ENCODE data around the gene LTA. TPM values are rescaled to one million over a fixed set of nuclear protein-coding genes. Genes with fewer than 3 reads are reported as not detected.

LTA gene
- polyA plus RNA-seq, 1 of the 3 experiments (the other 2 are of a cell fraction): not detected

GRCh38 chr6:31534011-31534410 is 38.1 kb upstream of the LTA start:
- Histone ChIP-seq H3K36me3 (replicated peaks in 1 of 2; ENCODE audit: control insufficient read depth in 1 of 2, insufficient read depth in 2 of 2, low read length in 1 of 2) (peaks cover 82 to 85% of the 10 kb centered on the region in 2 experiments), H3K27ac (ENCODE audit: low read depth in 2 of 2, low read length in 1 of 2) (no peak overlapping the region; a peak in 1 of 4 replicates), H3F3A (replicated peaks; ENCODE audit: insufficient read depth) (peaks cover 28% of the 10 kb centered on the region), H4K20me1 (ENCODE audit: insufficient read depth) (peaks cover 77% of the 10 kb centered on the region), H3K9me2 (no peaks in the 10 kb centered on the region), H2AFZ (ENCODE audit: low read depth) (no peak overlapping the region), H3K27me3 (ENCODE audit: insufficient read depth) (no peaks in the 10 kb centered on the region), H3K4me2 (no peak overlapping the region), H3K79me2 (ENCODE audit: insufficient read depth) (peaks cover 49% of the 10 kb centered on the region), H3K9ac (no peak overlapping the region), H3K4me1 (ENCODE audit: control insufficient read depth in 1 of 2, insufficient read depth in 2 of 2, low read depth in 1 of 2, low read length in 1 of 2) (peaks cover 5 to 8% of the 10 kb centered on the region in 2 experiments; a peak in 3 of 4 replicates), H3K4me3 (ENCODE audit: low read depth in 2 of 2, low read length in 1 of 2) (no peak overlapping the region), H3K9me3 (no peaks in the 10 kb centered on the region)
- POLR2A ChIA-PET: interaction anchor here (1.0 kb wide), 1 partner anchor 8 kb away, joined by 3 read pairs; no protein-coding TSS in a partner anchor
- TF ChIP-seq CTCF (IDR thresholded peaks at IDR 0.05) (no peak), SMC3 (IDR thresholded peaks at IDR 0.05; ENCODE audit: low read depth, low read length) (no peak), GABPA (IDR thresholded peaks at IDR 0.05; ENCODE audit: low read depth) (no peak), RAD21 (IDR thresholded peaks at IDR 0.05; ENCODE audit: low read length) (no peak), POLR2AphosphoS5 (IDR thresholded peaks at IDR 0.05; ENCODE audit: low read depth, low read length) (no peak), FOSL2 (IDR thresholded peaks at IDR 0.05; ENCODE audit: borderline replicate concordance, low read depth) (no peak), MAX (IDR thresholded peaks at IDR 0.05; ENCODE audit: low read depth) (no peak), PBX3 (IDR thresholded peaks at IDR 0.05) (no peak), CHD2 (IDR thresholded peaks at IDR 0.05; ENCODE audit: low read length, partially characterized antibody) (no peak), EP300 (IDR thresholded peaks at IDR 0.05; ENCODE audit: borderline replicate concordance in 1 of 2, low read depth in 1 of 2, low read length in 1 of 2) (no peak), TCF12 (IDR thresholded peaks at IDR 0.05) (no peak), RCOR1 (IDR thresholded peaks at IDR 0.05; ENCODE audit: low read length) (no peak), TEAD4 (IDR thresholded peaks at IDR 0.05; ENCODE audit: borderline replicate concordance, insufficient read depth) (no peak)
- 85% methylated on average over 6 of the region's 6 CpGs for WGBS (ENCODE audit: low lambda C conversion rate)
- CTCF ChIA-PET: interaction anchor here (0.9 to 2.5 kb wide), 3 partner anchors 12 to 65 kb away, joined by 3 to 8 read pairs (median 3); partner anchors contain the start of gene ATP6V1G2
- DNase-seq: no peak

- Histone ChIP-seq H3K36me3 (replicated peaks in 1 of 2; ENCODE audit: control insufficient read depth in 1 of 2, insufficient read depth in 2 of 2, low read length in 1 of 2) (peaks cover 84 to 91% of the 10 kb centered on the region in 2 experiments), H3K27ac (ENCODE audit: low read depth in 2 of 2, low read length in 1 of 2) (no peak overlapping the region), H3K4me2 (no peak overlapping the region), H3K9me3 (no peaks in the 10 kb centered on the region), H3K79me2 (ENCODE audit: insufficient read depth) (peaks cover 55% of the 10 kb centered on the region), H2AFZ (ENCODE audit: low read depth) (no peak overlapping the region), H3K27me3 (ENCODE audit: insufficient read depth) (no peaks in the 10 kb centered on the region), H3K4me3 (ENCODE audit: low read depth in 2 of 2, low read length in 1 of 2) (no peak overlapping the region), H3K9me2 (no peaks in the 10 kb centered on the region), H4K20me1 (ENCODE audit: insufficient read depth) (peaks cover 81% of the 10 kb centered on the region), H3K4me1 (ENCODE audit: control insufficient read depth in 1 of 2, insufficient read depth in 2 of 2, low read depth in 1 of 2, low read length in 1 of 2) (peaks cover 10 to 14% of the 10 kb centered on the region in 2 experiments; a peak in 3 of 4 replicates), H3K9ac (no peak overlapping the region), H3F3A (replicated peaks; ENCODE audit: insufficient read depth) (peaks cover 24% of the 10 kb centered on the region)
- ChIA-PET POLR2A (interaction anchor here (1.0 kb wide), 1 partner anchor 8 kb away, joined by 3 read pairs; no protein-coding TSS in a partner anchor), CTCF (interaction anchor here (0.9 to 2.5 kb wide), 4 partner anchors 12 to 64 kb away, joined by 3 to 8 read pairs (median 4); partner anchors contain the start of gene ATP6V1G2)
- DNase-seq: no peak
- 95% methylated on average over 24 of the region's 24 CpGs for WGBS (ENCODE audit: low lambda C conversion rate)
- TF ChIP-seq USF1 (IDR thresholded peaks at IDR 0.05; ENCODE audit: borderline replicate concordance, low read depth): no peak
- no peak for TF ChIP-seq ELF1 (IDR thresholded peaks at IDR 0.05)
- TF ChIP-seq GATA2 (CRISPR knock-in tag; IDR thresholded peaks at IDR 0.05): no peak
- TF ChIP-seq EZH2phosphoT487 (IDR thresholded peaks at IDR 0.05; ENCODE audit: borderline replicate concordance, low read depth): no peak
- no peak for TF ChIP-seq FOSL2 (IDR thresholded peaks at IDR 0.05; ENCODE audit: borderline replicate concordance, low read depth)
- no peak for TF ChIP-seq POLR2AphosphoS5 (IDR thresholded peaks at IDR 0.05; ENCODE audit: low read depth, low read length)
Measured at GRCh38 chr6:31534521-31535040, 37.5 kb upstream of the LTA start.
